DOHH2 (cell line): ENCODE results near the gene PREPL.

Experiments
- H3F3A ChIP-seq: fragments of 200-600 bp; sonication (generic), shearing (Covaris generic); 2 replicates; pipeline ENCODE4 v1.6.0; 2016; ENCODE audit warnings: antibody characterized with exemption, mild to moderate bottlenecking; ENCODE audit not compliant: control insufficient read depth, insufficient read depth
- H3K27ac ChIP-seq: fragments of 200-600 bp; sonication (generic); 2 replicates; pipeline ENCODE4 v1.5.1; 2014; ENCODE audit warnings: low read depth, mild to moderate bottlenecking, low read length, moderate library complexity
- H3K27me3 ChIP-seq: fragments of 200-600 bp; sonication (generic); 2 replicates; pipeline ENCODE4 v1.6.1; 2014; ENCODE audit warnings: mild to moderate bottlenecking, low read length, mixed read lengths; ENCODE audit not compliant: control insufficient read depth
- H3K36me3 ChIP-seq: fragments of 200-600 bp; sonication (generic); 2 replicates; pipeline ENCODE4 v1.6.1; 2014; ENCODE audit warnings: mild to moderate bottlenecking, low read length, moderate library complexity, mixed read lengths; ENCODE audit not compliant: control insufficient read depth
- H3K4me1 ChIP-seq: fragments of 200-600 bp; sonication (generic); 2 replicates; pipeline ENCODE4 v1.6.1; 2014; ENCODE audit warnings: mild to moderate bottlenecking, low read length, mixed read lengths; ENCODE audit not compliant: control insufficient read depth
- H3K4me2 ChIP-seq: fragments of 200-600 bp; sonication (generic); 2 replicates; pipeline ENCODE4 v1.6.0; 2014; ENCODE audit warnings: mild to moderate bottlenecking, low read length, moderate library complexity
- H3K4me3 ChIP-seq: fragments of 200-600 bp; sonication (generic); 2 replicates; pipeline ENCODE4 v1.5.1; 2014; ENCODE audit warnings: mild to moderate bottlenecking, low read length, mixed read lengths
- H3K79me2 ChIP-seq: fragments of 200-600 bp; sonication (generic); 2 replicates; pipeline ENCODE4 v1.6.1; 2014; ENCODE audit warnings: mild to moderate bottlenecking, low read length, mixed read lengths; ENCODE audit not compliant: control insufficient read depth
- H3K9me2 ChIP-seq: fragments of 200-600 bp; sonication (generic); replicated peaks from 2 replicates; pipeline ENCODE4 v1.6.1; 2014; ENCODE audit warnings: mild to moderate bottlenecking, low read length, mixed read lengths; ENCODE audit not compliant: control insufficient read depth
- H3K9me3 ChIP-seq: fragments of 200-600 bp; sonication (generic); 2 replicates; pipeline ENCODE4 v1.6.1; 2014; ENCODE audit warnings: antibody characterized with exemption, low read length, mixed read lengths; ENCODE audit not compliant: control insufficient read depth, insufficient read depth
- H4K20me1 ChIP-seq: fragments of 200-600 bp; sonication (generic); 2 replicates; pipeline ENCODE4 v1.6.0; 2014; ENCODE audit warnings: low read depth, mild to moderate bottlenecking, antibody characterized with exemption, low read length, moderate library complexity; ENCODE audit not compliant: control insufficient read depth, insufficient read depth
- CTCF ChIP-seq: fragments of 200-600 bp; sonication (generic); IDR thresholded peaks from one replicate; pipeline ENCODE4 v1.5.1; 2014; ENCODE audit warnings: antibody characterized with exemption, mild to moderate bottlenecking, low read depth, low read length; ENCODE audit not compliant: poor library complexity, severe bottlenecking
- EZH2phosphoT487 ChIP-seq: fragments of 200-600 bp; sonication (generic); IDR thresholded peaks from 2 replicates; pipeline ENCODE4 v1.6.1; 2017; ENCODE audit warnings: borderline replicate concordance, mild to moderate bottlenecking, antibody characterized with exemption, low read length, moderate library complexity, mixed read lengths

Gene PREPL

GRCh38 chr2:44354761-44355160 is 6.5 kb downstream of the PREPL start:
- H4K20me1 ChIP-seq = no peaks in the 10 kb centered on the region
- peaks cover 20% of the 10 kb centered on the region for H3K79me2 ChIP-seq
- H3K4me1 ChIP-seq = peaks cover 9% of the 10 kb centered on the region
- no peak overlapping the region for H3K4me2 ChIP-seq
- no peaks in the 10 kb centered on the region for H3K36me3 ChIP-seq
- no peak overlapping the region for H3K27ac ChIP-seq
- H3K9me3 ChIP-seq = no peaks in the 10 kb centered on the region
- TF ChIP-seq CTCF = no peak
- no peak for TF ChIP-seq EZH2phosphoT487
- H3F3A ChIP-seq = no peaks in the 10 kb centered on the region
- H3K9me2 ChIP-seq = no peaks in the 10 kb centered on the region
- H3K4me3 ChIP-seq = no peak overlapping the region
- no peaks in the 10 kb centered on the region for H3K27me3 ChIP-seq

GRCh38 chr2:44352510-44352909 is 8.8 kb downstream of the PREPL start:
- no peaks in the 10 kb centered on the region for H3K36me3 ChIP-seq
- H3K4me1 ChIP-seq = no peaks in the 10 kb centered on the region
- no peaks in the 10 kb centered on the region for H3K27me3 ChIP-seq
- H3K4me2 ChIP-seq = no peak overlapping the region
- no peak overlapping the region for H3K4me3 ChIP-seq
- no peaks in the 10 kb centered on the region for H3K9me2 ChIP-seq
- H3K79me2 ChIP-seq = peaks cover 14% of the 10 kb centered on the region; the same call in 1 of the 2 replicates
- H3K9me3 ChIP-seq = no peaks in the 10 kb centered on the region
- TF ChIP-seq EZH2phosphoT487 (no peak), CTCF (no peak)
- no peak overlapping the region for H3K27ac ChIP-seq
- no peaks in the 10 kb centered on the region for H3F3A ChIP-seq
- no peaks in the 10 kb centered on the region for H4K20me1 ChIP-seq

- TF ChIP-seq EZH2phosphoT487 = no peak
- TF ChIP-seq CTCF = no peak
- Histone ChIP-seq H3K9me3 (no peaks in the 10 kb centered on the region), H3K4me3 (no peak overlapping the region), H3K9me2 (no peaks in the 10 kb centered on the region), H3K27ac (no peak overlapping the region), H3F3A (no peaks in the 10 kb centered on the region), H3K79me2 (peaks cover 6% of the 10 kb centered on the region; the same call in 1 of the 2 replicates), H4K20me1 (no peaks in the 10 kb centered on the region), H3K4me2 (no peak overlapping the region), H3K36me3 (no peaks in the 10 kb centered on the region), H3K27me3 (no peaks in the 10 kb centered on the region), H3K4me1 (no peaks in the 10 kb centered on the region)
Measured at GRCh38 chr2:44351676-44352075, 9.6 kb downstream of the PREPL start.
